Neural crest cell (in vitro differentiated cells): ENCODE measurements around the gene FBN2. TPM values are rescaled to one million over a fixed set of nuclear protein-coding genes. Genes with fewer than 3 reads are reported as not detected.

Experiments
- DNase-seq: peaks from one replicate; pipeline ENCODE4 v3.0.0; 2021; ENCODE audit warnings: low read depth, mixed read lengths, low spot score
- H3K27ac Mint-ChIP-seq: one replicate; pipeline ENCODE4 v1.8.0; 2021; ENCODE audit warnings: mild to moderate bottlenecking, mixed read lengths; ENCODE audit not compliant: unreplicated experiment
- H3K27me3 Mint-ChIP-seq: 2 replicates; pipeline ENCODE4 v1.8.0; 2021; ENCODE audit warnings: low read depth, mild to moderate bottlenecking, mixed read lengths
- H3K36me3 Mint-ChIP-seq: 2 replicates; pipeline ENCODE4 v1.8.0; 2021; ENCODE audit warnings: low read depth, mild to moderate bottlenecking, mixed read lengths
- H3K4me1 Mint-ChIP-seq: 2 replicates; pipeline ENCODE4 v1.8.0; 2021; ENCODE audit warnings: mixed read lengths
- H3K4me3 Mint-ChIP-seq: one replicate; pipeline ENCODE4 v1.8.0; 2021; ENCODE audit warnings: mild to moderate bottlenecking, mixed read lengths
- H3K9me3 Mint-ChIP-seq: 2 replicates; pipeline ENCODE4 v1.8.0; 2021; ENCODE audit warnings: mixed read lengths
- CTCF ChIP-seq: fragments of 200-600 bp; sonication (generic); conservative IDR thresholded peaks from 2 replicates; pipeline ENCODE4 v1.5.0; 2021; ENCODE audit warnings: antibody characterized with exemption, mild to moderate bottlenecking
- total RNA-seq: library from RNA; stranded (reverse); gene quantifications from 2 replicates; pipeline ENCODE4 v1.2.1, GENCODE V29; 2021

The FBN2 gene
- total RNA-seq, 1 donor from 2014 or later = 58.3 TPM

- Mint-ChIP-seq H3K36me3 (peaks cover 29% of the 10 kb centered on the region), H3K9me3 (no peaks in the 10 kb centered on the region), H3K27ac (peak overlapping the region; percentile 58), H3K4me1 (no peaks in the 10 kb centered on the region), H3K4me3 (no peak overlapping the region), H3K27me3 (no peaks in the 10 kb centered on the region)
- DNase-seq = no peak
- no peak for TF ChIP-seq CTCF
These were observed 202.7 kb downstream of the FBN2 start for GRCh38 chr5:128335339-128335738.

GRCh38 chr5:128334010-128334716 lies 203.9 kb downstream of the FBN2 start:
- DNase-seq = no peak
- TF ChIP-seq CTCF = no peak
- peaks cover 30% of the 10 kb centered on the region for H3K36me3 Mint-ChIP-seq
- H3K9me3 Mint-ChIP-seq = no peaks in the 10 kb centered on the region
- peak overlapping the region; percentile 9 for H3K27ac Mint-ChIP-seq
- no peaks in the 10 kb centered on the region for H3K4me1 Mint-ChIP-seq
- H3K4me3 Mint-ChIP-seq = no peak overlapping the region
- H3K27me3 Mint-ChIP-seq = no peaks in the 10 kb centered on the region

- H3K9me3 Mint-ChIP-seq = no peaks in the 10 kb centered on the region
- peaks cover 48% of the 10 kb centered on the region for H3K36me3 Mint-ChIP-seq
- TF ChIP-seq CTCF = no peak
- no peaks in the 10 kb centered on the region for H3K4me1 Mint-ChIP-seq
- H3K27ac Mint-ChIP-seq = peak overlapping the region; percentile 22
- H3K4me3 Mint-ChIP-seq = no peak overlapping the region
- DNase-seq = no peak
- no peaks in the 10 kb centered on the region for H3K27me3 Mint-ChIP-seq
These were observed 206.8 kb downstream of the FBN2 start for GRCh38 chr5:128331261-128331660.

- H3K9me3 Mint-ChIP-seq = peaks cover 6% of the 10 kb centered on the region
- H3K27me3 Mint-ChIP-seq = no peaks in the 10 kb centered on the region
- DNase-seq = no peak
- no peak for TF ChIP-seq CTCF
- no peak overlapping the region for H3K4me3 Mint-ChIP-seq
- no peak overlapping the region for H3K27ac Mint-ChIP-seq
- H3K36me3 Mint-ChIP-seq = peaks cover 62% of the 10 kb centered on the region
- no peaks in the 10 kb centered on the region for H3K4me1 Mint-ChIP-seq
These were observed 208.6 kb downstream of the FBN2 start for GRCh38 chr5:128329386-128329939.

- no peak for TF ChIP-seq CTCF
- H3K36me3 Mint-ChIP-seq = peaks cover 64% of the 10 kb centered on the region
- H3K4me1 Mint-ChIP-seq = no peaks in the 10 kb centered on the region
- DNase-seq = no peak
- no peaks in the 10 kb centered on the region for H3K27me3 Mint-ChIP-seq
- H3K27ac Mint-ChIP-seq = no peak overlapping the region
- H3K9me3 Mint-ChIP-seq = peaks cover 6% of the 10 kb centered on the region
- H3K4me3 Mint-ChIP-seq = no peak overlapping the region
These were observed 209.6 kb downstream of the FBN2 start for GRCh38 chr5:128328446-128328845.
